ENCODE results near the gene APOF. TPM values are rescaled to one million over a fixed set of nuclear protein-coding genes. Genes with fewer than 3 reads are reported as not detected.

The APOF gene
- total and polyA plus RNA-seq, 9 of the 15 experiments (the other 6 are each of a cell fraction or from before 2014, with no cell fraction given), result 0.09 to 0.15 (median 0.12) TPM; not detected in 5

DNA sequence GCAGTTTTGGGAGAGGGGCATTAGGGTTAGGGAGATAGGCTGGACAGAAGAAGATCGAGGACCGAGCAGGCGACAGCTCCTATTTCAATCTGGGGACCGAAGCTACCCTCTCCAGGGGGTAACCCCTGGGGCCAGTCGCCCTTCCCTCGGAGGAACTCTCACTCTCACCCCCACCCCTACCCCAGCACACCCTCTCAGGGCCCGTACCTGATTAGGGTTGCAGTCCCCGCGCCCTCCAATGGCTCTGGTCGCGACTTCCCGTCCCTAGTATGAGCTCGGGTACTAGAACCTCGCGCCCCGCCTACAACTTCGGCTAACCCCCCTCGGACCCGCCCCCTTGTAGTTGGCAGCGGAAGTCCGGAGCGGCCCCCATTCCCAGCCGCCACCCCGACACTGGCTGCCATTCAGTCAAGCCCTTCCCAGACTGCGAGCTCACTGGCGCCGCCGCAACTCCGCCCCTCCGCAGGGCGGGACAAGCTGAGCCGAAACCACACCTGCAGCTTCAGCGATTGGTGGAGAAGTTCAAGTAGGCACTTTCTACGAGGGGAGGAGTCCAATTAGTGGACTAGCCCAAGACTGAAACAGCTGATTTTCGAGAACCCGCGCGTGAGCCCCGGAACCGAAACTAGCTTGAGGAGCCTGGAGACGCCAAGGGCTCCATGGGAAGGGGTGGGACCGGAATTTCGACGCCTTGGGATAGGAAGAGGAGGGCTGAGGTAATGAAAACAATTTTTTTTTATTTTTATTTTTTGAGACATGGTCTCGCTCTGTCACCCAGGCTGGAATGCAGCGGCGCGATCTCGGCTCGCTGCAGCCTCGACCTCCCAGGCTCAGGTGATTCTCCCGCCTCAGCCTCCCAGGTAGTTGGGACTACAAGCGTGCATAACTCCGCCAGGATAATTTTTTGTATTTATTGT is 2.5 kb downstream of the APOF start, which contains the start of gene STAT2 (continued):
- TF ChIP-seq FOXK2 (conservative IDR thresholded peaks at IDR 0.05 in 1 of 2, IDR thresholded peaks at IDR 0.05 in 1 of 2; ENCODE audit: low read depth in 2 of 2) (peak; percentile 68 to 90), ZBTB8A (IDR thresholded peaks at IDR 0.05; ENCODE audit: partially characterized antibody) (no peak), ZNF778 (CRISPR knock-in tag; IDR thresholded peaks at IDR 0.05) (no peak), MTF1 (CRISPR knock-in tag; IDR thresholded peaks at IDR 0.05; ENCODE audit: borderline replicate concordance) (no peak), ZNF764 (CRISPR knock-in tag; IDR thresholded peaks at IDR 0.05; ENCODE audit: low read depth) (no peak; the same call in 1 of the 2 replicates), KLF13 (tag; IDR thresholded peaks at IDR 0.05; ENCODE audit: borderline replicate concordance, low read depth) (no peak), FOXK1 (CRISPR knock-in tag; IDR thresholded peaks at IDR 0.05; ENCODE audit: borderline replicate concordance) (no peak), ZNF217 (CRISPR knock-in tag; IDR thresholded peaks at IDR 0.05) (no peak), CUX1 (CRISPR knock-in tag; IDR thresholded peaks at IDR 0.05) (no peak), NCOR1 (IDR thresholded peaks at IDR 0.05) (no peak), POLR2H (tag; IDR thresholded peaks at IDR 0.05; ENCODE audit: low read depth) (peak; percentile 79), RNF219 (CRISPR knock-in tag; IDR thresholded peaks at IDR 0.05) (no peak), PHB (CRISPR knock-in tag; IDR thresholded peaks at IDR 0.05) (no peak), E2F3 (CRISPR knock-in tag; IDR thresholded peaks at IDR 0.05) (no peak), FOXA1 (IDR thresholded peaks at IDR 0.05; ENCODE audit: borderline replicate concordance) (no peak), NFE2L1 (tag; IDR thresholded peaks at IDR 0.05; ENCODE audit: borderline replicate concordance, low read depth) (no peak)
- TF ChIP-seq, protein P1, sequence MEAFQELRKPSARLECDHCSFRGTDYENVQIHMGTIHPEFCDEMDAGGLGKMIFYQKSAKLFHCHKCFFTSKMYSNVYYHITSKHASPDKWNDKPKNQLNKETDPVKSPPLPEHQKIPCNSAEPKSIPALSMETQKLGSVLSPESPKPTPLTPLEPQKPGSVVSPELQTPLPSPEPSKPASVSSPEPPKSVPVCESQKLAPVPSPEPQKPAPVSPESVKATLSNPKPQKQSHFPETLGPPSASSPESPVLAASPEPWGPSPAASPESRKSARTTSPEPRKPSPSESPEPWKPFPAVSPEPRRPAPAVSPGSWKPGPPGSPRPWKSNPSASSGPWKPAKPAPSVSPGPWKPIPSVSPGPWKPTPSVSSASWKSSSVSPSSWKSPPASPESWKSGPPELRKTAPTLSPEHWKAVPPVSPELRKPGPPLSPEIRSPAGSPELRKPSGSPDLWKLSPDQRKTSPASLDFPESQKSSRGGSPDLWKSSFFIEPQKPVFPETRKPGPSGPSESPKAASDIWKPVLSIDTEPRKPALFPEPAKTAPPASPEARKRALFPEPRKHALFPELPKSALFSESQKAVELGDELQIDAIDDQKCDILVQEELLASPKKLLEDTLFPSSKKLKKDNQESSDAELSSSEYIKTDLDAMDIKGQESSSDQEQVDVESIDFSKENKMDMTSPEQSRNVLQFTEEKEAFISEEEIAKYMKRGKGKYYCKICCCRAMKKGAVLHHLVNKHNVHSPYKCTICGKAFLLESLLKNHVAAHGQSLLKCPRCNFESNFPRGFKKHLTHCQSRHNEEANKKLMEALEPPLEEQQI (IDR thresholded peaks at IDR 0.05), result no peak

Measured in K562 (cell line).